AG09309 (cell line): ENCODE data around the gene CENPX.

Experiments
- DNase-seq: peaks from one replicate; pipeline ENCODE4 v3.0.0-alpha.2; 2010; ENCODE audit warnings: low read depth
- H3K4me3 ChIP-seq: 2 replicates; pipeline ENCODE4 v1.5.1; 2011; ENCODE audit warnings: mild to moderate bottlenecking, low read depth, low read length, moderate library complexity; ENCODE audit not compliant: control insufficient read depth
- TF ChIP-seq, protein P1 (sequence below): IDR thresholded peaks from 2 replicates; pipeline ENCODE4 v1.5.1; 2011; ENCODE audit warnings: mild to moderate bottlenecking, low read depth, low read length, inconsistent platforms; ENCODE audit not compliant: insufficient read depth, control insufficient read depth; ENCODE audit errors: missing control alignments

Gene CENPX

DNA sequence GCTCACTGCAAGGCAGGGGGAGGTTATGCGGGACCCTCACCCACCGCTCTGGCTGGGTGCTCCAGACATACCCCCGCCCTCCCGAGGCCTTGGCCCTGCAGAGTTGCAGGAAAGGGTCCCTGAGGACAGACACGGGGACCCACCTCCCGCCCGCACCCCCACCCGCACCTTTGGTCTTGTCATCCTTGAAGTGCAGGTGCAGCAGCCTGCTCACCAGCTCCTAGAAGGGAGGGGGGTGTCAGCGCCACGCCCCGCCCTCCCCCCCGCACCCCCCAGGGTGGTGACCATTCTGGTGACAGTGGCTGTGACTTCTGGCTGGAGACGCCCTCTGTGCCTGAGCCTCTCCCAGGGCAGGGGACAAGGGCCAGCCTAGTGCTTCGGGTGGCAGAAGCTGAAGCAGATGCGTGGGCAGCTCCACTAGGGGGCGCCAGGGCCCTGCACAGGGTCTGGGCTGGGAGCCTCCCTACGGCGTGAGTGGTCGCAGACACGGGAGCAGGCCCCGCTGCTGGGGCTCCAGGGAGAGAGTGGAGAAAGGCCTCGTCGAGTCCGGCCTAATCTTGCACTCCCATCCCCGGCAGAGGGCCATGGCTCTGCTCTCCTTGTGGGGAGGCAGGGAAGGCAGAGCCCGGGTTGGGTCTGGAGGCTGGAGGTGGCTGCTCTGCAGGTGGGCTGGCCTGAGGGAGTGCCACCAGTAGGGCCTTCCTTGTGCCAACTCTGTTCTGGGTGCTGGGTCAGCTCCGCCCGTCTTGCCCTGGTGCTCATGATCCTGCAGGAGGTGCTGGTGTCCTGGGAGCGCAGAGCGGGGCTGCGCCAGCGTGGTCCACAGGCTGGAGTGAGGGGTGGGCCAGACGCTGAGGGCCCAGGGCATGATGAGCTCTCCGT is 2.7 kb downstream of the CENPX start:
- TF ChIP-seq, protein P1, sequence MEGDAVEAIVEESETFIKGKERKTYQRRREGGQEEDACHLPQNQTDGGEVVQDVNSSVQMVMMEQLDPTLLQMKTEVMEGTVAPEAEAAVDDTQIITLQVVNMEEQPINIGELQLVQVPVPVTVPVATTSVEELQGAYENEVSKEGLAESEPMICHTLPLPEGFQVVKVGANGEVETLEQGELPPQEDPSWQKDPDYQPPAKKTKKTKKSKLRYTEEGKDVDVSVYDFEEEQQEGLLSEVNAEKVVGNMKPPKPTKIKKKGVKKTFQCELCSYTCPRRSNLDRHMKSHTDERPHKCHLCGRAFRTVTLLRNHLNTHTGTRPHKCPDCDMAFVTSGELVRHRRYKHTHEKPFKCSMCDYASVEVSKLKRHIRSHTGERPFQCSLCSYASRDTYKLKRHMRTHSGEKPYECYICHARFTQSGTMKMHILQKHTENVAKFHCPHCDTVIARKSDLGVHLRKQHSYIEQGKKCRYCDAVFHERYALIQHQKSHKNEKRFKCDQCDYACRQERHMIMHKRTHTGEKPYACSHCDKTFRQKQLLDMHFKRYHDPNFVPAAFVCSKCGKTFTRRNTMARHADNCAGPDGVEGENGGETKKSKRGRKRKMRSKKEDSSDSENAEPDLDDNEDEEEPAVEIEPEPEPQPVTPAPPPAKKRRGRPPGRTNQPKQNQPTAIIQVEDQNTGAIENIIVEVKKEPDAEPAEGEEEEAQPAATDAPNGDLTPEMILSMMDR: peak; percentile 79
- DNase-seq: no peak
- no peak overlapping the region for H3K4me3 ChIP-seq

DNA sequence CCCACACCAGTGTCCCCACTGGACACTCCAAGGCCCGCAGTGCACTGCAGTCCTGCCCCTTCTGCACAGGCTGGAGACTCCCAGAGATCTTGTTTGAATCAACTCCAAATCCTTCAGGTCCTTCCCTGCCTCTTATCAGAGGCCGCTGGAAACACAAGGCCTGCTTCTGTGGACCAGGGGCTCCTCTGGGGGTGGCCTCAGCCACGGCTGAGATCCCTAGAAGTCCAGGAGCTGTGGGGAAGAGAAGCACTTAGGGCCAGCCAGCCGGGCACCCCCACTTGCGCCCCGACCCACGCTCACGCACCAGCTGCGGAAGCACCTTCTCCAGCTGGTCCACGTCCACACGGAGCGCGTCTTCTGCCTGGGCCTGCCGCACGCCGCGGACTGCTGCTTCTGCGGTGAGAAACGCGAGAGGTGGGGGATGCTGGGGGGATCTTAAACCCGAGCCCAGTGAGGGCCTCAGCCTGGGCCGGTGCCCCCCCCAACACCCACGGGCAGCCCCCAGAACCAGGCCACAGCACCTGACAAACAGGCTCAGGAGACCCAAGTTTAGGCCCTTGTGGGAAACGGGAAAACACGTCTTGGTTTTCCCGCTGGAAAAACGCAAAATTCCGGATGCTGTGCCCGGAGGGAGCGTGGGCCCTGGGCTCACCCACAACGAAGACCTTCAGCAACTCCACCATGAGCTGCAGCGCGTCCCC is 3.5 kb downstream of the CENPX start:
- TF ChIP-seq, protein P1: no peak
- DNase-seq: no peak
- H3K4me3 ChIP-seq: no peak overlapping the region

GRCh38 chr17:82018152-82018988 is 4.3 kb downstream of the CENPX start:
- TF ChIP-seq, protein P1: no peak
- no peak overlapping the region for H3K4me3 ChIP-seq
- DNase-seq: no peak

- H3K4me3 ChIP-seq: no peak overlapping the region
- TF ChIP-seq, protein P1: no peak
- DNase-seq: no peak
These were observed 5.0 kb downstream of the CENPX start for GRCh38 chr17:82017612-82018151.

DNA sequence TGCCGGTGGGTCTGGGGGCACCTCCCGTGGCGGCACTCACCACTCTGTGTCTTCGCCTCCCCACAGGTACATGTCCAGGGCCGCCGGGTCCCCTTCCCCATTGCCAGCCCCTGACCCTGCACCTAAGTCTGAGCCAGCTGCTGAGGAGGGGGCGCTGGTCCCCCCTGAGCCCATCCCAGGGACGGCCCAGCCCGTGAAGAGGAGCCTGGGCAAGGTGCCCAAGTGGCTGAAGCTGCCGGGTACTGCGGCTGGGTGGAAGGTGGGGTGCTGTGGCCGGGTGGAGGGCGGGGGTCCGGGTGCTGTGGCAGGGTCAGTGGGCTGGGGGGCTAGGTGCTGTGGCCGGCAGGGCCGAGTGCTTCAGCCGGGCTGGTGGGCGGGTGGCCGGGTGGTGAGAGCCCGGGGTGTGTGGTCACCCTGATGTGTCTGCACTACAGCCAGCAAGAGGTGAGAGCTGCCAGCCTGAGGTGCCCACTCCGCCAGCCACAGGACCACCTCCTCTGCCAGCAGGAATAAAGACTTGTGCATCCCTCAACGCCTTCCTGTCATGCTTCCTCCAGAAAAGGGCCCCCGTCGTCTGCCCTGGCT is 5.7 kb downstream of the CENPX start:
- TF ChIP-seq, protein P1: no peak
- no peak overlapping the region for H3K4me3 ChIP-seq
- no peak for DNase-seq

GRCh38 chr17:82016061-82016874 is 6.4 kb downstream of the CENPX start:
- H3K4me3 ChIP-seq: no peak overlapping the region
- no peak for DNase-seq
- TF ChIP-seq, protein P1: no peak
